HG02623 (cell line): Measurements from ENCODE around the gene ROBO1.

Experiments
- ATAC-seq: cut with Tn5 transposase; IDR thresholded peaks from one replicate; pipeline ENCODE4 v1.9.1; 2021; ENCODE audit warnings: moderate library complexity; ENCODE audit not compliant: unreplicated experiment

ROBO1 gene

DNA sequence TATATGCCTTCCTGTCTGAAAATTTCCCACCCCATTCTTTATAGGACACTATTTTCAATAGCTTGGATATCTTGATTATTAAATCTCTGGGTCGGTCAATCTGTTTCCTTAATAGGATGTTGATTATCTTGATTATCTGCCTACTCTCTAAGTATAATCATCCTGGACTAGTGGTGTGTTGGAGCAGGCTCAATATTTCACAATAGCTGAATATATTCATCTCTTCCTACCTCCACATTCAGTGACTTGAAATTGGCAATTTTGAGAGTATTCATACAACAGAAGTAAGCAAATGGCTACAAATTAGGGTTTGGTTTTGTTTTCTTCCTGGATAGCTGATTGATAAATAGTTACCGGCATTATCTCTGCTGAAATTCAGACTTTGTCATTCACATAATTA is 1162.6 kb downstream of the ROBO1 start:
- no peak for ATAC-seq

DNA sequence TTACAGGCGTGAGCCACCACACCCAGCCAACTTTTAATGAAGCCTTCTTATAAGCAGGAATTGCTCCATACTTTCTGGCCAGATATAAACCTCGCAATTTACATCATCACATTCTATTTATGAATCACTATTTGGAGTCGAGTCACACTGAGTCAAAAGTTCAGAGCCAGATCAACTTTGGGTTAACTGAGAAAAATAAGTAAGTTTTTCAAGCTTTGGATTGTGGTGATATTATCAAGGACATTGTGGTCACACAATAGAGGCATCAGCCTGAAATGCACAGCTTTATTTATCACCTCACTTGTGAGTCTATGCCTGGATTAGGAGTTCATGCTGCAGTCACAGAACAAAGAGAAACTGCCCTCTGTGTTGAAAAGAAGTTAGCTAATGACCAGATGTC is 1163.5 kb downstream of the ROBO1 start:
- no peak for ATAC-seq

GRCh38 chr3:78601249-78601648 is 1166.5 kb downstream of the ROBO1 start:
- no peak for ATAC-seq

DNA sequence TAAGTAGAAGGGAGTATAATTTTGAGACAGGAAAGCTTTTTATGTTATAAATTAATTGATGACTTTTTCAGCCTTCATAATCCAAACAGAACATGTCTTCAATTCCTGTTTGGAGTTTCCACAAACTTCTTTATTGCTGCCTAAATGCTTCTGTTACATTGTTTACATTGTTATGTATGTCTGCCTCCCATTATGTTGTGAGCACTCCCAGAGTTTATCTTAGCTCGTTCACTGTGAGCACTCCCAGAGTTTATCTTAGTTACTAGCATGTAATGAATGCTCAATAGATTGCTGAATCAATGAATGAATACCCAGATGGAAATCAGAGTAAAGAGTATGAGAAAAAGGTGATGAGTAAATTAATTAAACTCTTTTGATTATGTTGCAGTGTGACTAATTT is 1178.0 kb downstream of the ROBO1 start:
- ATAC-seq: no peak

- ATAC-seq: no peak
Measured at GRCh38 chr3:78588906-78589621, 1178.7 kb downstream of the ROBO1 start.

DNA sequence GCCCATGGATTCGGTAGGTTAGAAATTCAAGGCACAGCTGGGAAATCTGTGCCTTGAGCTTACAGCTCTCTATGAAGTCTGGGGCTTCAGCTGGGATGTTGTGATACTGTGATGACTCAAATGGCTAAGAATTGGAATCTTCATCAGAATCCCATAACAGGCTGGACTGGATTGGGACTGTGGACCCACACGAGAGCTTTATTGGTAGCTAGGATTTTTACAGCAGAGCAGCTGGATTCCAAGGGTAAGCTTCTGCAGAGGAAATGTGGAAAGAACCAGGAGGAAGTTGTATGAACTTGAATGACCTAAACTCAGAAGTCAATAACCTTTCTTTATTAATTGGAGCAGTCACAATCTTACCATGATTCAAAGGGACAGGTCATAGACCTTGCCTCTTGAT is 1187.1 kb downstream of the ROBO1 start:
- ATAC-seq: no peak

DNA sequence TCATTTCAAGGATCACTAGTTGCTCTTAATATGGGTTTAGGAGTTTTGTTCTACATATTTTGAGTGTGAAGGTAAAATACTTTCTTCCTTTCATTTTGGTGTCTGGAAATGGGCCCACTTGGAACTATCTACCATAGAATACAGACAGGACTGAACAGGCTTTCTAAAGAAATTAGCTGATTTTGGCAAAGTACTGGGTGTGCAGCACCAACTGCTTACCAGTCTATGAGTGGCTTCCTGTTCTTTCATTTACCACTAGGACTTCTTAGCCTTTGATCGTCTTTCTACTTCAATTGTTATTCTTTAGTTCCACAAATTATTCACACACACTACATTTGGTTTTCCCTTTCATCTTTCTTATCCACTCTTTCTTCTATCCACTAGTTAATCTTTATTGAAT is 1196.3 kb downstream of the ROBO1 start:
- no peak for ATAC-seq

DNA sequence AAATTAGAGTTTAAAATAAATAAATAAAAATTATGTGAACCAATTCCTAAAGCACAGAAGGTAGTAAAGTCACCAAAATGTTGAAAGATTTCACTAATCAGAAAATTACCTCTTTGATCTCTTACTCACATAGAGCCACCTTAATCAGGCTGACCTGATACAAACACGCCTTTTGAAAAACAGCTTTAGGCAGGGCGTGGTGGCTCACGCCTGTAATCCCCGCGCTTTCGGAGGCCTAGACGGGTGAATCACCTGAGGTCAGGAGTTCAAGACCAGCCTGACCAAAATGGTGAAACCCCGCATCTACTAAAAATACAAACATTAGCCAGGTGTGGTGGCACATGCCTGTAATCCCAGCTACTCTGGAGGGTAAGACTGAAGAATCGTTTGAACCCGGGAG is 1197.3 kb downstream of the ROBO1 start:
- ATAC-seq: no peak

DNA sequence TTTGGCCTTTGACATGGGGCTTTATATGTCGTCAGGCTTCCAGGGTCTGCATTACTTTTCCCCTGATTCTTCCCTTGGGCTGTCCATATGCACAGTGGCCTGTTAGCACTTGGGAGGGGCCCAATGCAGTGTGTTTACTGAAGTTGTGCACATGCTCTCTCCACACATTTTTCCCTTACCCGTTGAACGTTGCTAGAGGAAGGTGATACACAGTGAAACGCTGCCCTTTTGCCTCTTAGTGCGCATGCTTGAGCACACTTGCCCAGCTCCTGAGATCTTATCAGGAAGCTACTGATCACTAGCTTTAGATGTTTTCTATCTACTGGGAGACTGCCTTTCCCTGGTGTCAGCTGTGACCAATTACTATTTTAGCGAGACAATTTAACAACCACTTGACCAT is 1198.0 kb downstream of the ROBO1 start:
- ATAC-seq: no peak

DNA sequence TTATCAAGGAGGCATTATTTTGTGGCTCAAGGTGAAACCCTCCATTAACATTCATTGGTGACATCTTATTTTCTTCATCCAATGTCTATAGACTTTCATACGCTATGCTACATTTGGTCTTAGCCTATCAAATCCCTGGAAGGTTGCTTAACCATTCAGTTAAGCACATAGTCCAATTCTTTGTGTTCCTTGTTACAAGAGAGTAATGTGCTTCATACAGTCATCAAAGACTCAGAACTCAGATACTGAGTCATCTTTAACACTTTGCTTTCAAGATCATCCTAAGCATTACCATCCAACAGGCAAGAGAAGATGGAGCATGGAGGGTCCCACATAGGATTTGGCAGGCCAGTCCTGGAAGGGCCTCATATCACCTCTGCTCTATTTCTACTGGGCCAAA is 1202.1 kb downstream of the ROBO1 start:
- ATAC-seq: no peak

GRCh38 chr3:78562328-78562727 is 1205.5 kb downstream of the ROBO1 start:
- ATAC-seq: no peak
